ENCODE data around the gene TAF11L3. TPM values are rescaled to one million over a fixed set of nuclear protein-coding genes. Genes with fewer than 3 reads are reported as not detected.
"Not testable (repeated sequence)": the region's sequence is repeated elsewhere in the genome, so short reads cannot be mapped to it uniquely, and the experiment has no call there.

The TAF11L3 gene
- not detected for polyA plus RNA-seq (2012; ENCODE audit: insufficient read depth, insufficient read length)

GRCh38 chr5:17518067-17518466 is at the start of gene TAF11L3:
TAF11L3 (plus strand) TSS chr5:17518367.
- not testable (repeated sequence) for H3K4me3 ChIP-seq (ENCODE audit: low read length); DNase-seq (ENCODE audit: low read depth, low spot score)

DNA sequence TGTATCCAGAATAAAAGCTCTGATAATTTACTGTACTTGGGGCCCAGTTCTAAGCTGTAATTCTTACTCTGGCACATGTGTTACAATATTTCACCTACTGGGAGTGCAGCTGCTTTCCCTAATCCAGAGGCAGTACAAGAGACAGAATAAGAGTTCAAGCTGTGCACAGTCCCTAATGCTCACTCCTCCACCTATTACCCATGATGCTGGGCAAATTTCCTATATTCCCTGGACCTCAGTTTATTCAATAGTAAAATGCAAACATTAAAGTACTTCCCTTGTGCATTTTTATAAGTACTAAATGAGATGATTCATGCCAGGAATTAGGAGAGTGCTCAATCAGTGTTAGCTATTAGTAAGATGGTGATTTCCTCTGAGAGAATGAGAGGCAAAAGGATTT is 48.1 kb upstream of the TAF11L3 start:
- H3K4me3 ChIP-seq (ENCODE audit: low read length): no peak overlapping the region
- DNase-seq (ENCODE audit: low read depth, low spot score): no peak

GRCh38 chr5:17475064-17475463 is 43.1 kb upstream of the TAF11L3 start:
- not testable (repeated sequence) for H3K4me3 ChIP-seq (ENCODE audit: low read length); DNase-seq (ENCODE audit: low read depth, low spot score)

GRCh38 chr5:17477043-17477442 is 41.1 kb upstream of the TAF11L3 start:
- no peak for DNase-seq (ENCODE audit: low read depth, low spot score)

DNA sequence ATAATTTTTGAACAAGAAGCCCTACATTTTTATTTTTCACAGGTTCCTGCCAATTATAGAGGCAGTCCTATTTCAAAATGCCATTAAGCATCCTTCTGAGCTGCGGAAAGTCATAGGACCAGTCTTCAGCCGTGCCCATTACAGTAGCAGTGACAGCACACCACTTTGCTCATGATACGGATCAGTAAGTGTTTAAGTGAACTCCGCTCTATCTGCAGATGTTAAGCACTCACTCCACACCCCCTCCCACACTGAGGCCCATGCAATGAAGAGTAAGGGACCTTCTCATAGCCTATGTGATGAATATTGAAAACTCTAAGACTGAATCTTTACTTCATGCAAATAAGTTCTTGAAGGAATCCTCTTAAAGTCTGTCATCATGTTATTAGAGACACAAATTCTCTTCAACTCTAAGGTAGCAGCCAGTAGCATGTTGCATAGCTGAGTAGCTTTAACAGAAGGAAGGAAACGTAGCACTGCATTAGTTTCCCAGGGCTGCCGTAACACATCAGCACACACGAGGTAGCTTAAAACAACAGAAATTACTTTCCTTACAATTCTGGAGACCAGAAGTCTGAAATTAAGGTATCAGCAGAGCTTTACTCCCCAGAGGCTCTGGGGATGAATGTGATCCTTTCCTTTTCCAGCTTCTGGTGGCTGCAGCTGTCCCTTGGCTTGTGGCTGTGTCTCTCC is 40.4 kb upstream of the TAF11L3 start:
- DNase-seq (ENCODE audit: low read depth, low spot score): no peak
- no peak overlapping the region for H3K4me3 ChIP-seq (ENCODE audit: low read length)

More at GRCh38 chr5:17477043-17477442, 41.1 kb upstream of the TAF11L3 start:
- H3K4me3 ChIP-seq (ENCODE audit: low read length): no peak overlapping the region

DNA sequence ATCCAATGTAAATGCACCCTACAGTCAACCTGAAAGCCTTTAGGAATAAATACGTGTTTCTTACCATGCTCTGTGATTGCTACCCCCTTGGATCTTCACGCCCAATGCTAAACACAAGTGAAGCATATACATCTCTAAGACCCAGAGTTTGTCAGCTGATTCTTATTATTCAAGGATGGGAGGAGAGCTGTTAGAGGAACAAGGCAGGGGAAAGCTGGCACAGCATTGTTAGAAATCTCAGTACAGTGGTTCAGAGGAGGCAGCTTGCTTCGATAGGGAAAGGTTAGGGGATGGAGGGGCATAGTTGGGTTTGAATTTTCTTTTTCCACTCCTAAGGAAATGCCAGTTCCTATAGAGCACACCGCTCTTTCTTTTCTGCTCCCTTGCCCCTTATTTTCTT is 36.8 kb upstream of the TAF11L3 start:
- DNase-seq (ENCODE audit: low read depth, low spot score): no peak
- H3K4me3 ChIP-seq (ENCODE audit: low read length): no peak overlapping the region

GRCh38 chr5:17482790-17483189 is 35.4 kb upstream of the TAF11L3 start:
- no peak overlapping the region for H3K4me3 ChIP-seq (ENCODE audit: low read length)
- no peak for DNase-seq (ENCODE audit: low read depth, low spot score)

DNA sequence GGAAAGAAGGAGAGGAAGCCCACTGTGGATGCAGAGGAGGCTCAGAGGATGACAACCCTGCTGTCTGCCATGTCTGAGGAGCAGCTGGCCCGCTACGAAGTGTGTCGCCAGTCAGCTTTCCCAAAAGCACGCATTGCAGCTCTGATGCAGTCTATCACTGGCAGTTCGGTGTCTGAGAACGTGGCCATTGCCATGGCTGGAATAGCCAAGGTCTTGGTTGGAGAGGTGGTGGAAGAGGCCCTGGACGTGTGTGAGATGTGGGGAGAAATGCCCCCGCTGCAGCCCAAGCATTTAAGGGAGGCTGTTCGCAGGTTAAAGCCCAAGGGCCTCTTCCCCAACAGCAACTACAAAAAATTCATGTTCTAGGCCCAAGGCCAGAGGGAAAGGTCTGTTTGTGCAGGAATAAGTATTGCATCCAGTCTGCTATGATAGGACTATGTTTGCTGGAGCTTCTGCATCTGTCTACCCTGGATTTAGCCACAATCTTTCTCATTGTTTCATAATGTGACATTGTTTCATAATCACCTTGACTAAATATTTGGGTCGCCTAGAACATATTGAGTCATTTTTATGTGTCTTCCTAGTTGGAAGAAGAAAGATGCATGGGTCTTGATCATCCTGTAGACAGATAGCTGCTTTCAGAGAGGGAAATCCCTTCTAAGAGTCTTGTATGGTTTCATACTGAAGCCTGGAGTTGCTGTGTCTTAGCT is 31.5 kb upstream of the TAF11L3 start:
- not testable (repeated sequence) for H3K4me3 ChIP-seq (ENCODE audit: low read length); DNase-seq (ENCODE audit: low read depth, low spot score)

DNA sequence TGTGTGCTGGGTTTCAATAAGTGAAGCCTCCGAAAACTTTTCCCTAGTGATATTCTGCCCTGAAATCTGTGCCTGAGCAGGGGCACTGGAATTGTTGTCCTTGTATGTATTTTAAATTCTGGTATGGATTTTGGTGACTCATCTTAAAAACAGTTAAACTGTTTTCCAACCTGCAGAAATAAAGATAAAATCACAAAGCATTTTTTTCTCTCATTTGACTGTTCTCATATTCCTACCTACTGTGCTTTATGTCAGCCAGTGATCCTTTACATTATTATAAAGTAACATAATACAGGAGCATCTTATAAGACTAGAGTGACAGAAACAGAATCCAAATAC is 31.0 kb upstream of the TAF11L3 start:
- no peak overlapping the region for H3K4me3 ChIP-seq (ENCODE audit: low read length)
- no peak for DNase-seq (ENCODE audit: low read depth, low spot score)

DNA sequence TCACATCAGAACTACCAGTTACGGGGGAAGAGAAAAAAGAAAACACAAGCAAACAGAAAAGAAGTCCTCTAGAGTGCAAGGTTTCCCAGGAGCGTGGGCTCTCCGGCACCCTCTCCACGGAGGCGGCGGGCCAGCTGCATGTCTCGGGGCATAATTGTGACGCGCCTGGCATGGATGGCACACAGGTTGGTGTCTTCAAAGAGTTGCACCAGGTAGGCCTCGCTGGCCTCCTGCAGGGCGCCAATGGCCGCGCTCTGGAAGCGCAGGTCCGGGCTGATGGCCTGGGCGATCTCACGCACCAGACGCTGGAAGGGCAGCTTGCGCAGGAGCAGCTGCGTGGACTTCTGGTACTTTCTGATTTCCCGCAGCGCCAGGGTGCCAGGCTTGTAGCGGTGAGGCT is 26.9 kb upstream of the TAF11L3 start:
- H3K4me3 ChIP-seq (ENCODE audit: low read length); DNase-seq (ENCODE audit: low read depth, low spot score): not testable (repeated sequence)

DNA sequence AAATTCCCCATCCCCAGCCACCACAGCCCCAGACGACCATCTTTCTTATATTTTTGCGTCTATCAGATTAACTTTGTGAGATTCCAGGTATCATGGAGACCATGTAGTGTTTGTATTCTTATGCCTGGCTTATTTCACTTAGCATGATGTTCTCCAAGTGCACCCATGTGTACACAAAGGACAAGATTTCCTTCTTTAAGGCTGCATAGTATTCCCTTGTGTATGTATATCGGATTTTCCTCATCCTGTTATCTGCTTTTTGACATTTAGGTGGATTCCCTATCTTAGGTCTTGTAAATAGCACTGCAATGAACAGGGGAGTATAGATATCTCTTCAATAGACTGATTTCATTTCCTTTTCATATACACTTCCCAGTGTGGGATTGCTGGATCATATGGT is 25.4 kb upstream of the TAF11L3 start:
- no peak for DNase-seq (ENCODE audit: low read depth, low spot score)
- no peak overlapping the region for H3K4me3 ChIP-seq (ENCODE audit: low read length)

DNA sequence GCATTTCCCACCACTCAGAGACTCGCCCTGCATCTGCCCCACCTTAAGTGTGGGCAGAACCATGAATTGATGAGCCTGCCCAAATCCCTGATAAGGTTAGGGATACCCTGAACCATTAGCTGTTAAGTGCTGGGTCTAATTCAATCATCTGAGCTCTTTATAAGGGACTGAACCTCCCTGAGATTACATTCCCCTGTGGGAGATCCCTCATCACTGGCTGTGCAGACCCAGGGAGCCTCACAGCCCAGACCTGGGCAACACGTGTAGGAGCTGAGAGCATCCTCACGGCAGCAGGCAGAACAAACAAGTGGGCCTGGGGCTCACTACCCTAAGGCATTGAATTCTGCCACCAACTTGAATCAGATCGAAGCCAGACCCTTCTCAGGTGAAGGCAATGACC is 20.7 kb upstream of the TAF11L3 start:
- no peak for DNase-seq (ENCODE audit: low read depth, low spot score)
- no peak overlapping the region for H3K4me3 ChIP-seq (ENCODE audit: low read length)

DNA sequence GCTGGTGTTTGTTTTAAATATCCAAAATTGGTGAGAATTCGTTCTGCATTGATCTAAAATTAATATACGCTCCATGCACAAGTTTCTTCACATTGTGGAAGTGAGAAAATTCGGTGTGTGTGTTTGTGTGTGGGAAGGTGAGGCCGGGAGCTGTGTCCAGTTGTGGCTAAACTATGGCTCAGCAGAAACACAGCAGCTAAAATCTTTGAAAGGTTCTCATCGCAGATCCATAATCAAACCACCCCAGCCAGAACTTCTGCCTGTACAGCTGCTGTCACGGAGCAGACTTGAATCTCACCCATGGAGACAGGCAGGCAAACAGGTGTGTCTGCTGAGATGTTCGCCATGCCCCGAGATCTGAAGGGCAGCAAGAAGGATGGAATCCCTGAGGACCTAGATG is 20.2 kb upstream of the TAF11L3 start, which contains the start of gene TAF11L2:
TAF11L2 (plus strand) TSS at position 301 of the 400 bp plus-strand sequence.
- H3K4me3 ChIP-seq (ENCODE audit: low read length); DNase-seq (ENCODE audit: low read depth, low spot score): not testable (repeated sequence)

GRCh38 chr5:17511775-17512325 is 6.3 kb upstream of the TAF11L3 start:
- DNase-seq (ENCODE audit: low read depth, low spot score): no peak
- H3K4me3 ChIP-seq (ENCODE audit: low read length): no peak overlapping the region

GRCh38 chr5:17517526-17517925 is 641 bp upstream of the TAF11L3 start:
- not testable (repeated sequence) for DNase-seq (ENCODE audit: low read depth, low spot score); H3K4me3 ChIP-seq (ENCODE audit: low read length)

GRCh38 chr5:17519508-17519907 is 1.3 kb downstream of the TAF11L3 start:
- not testable (repeated sequence) for DNase-seq (ENCODE audit: low read depth, low spot score)

DNA sequence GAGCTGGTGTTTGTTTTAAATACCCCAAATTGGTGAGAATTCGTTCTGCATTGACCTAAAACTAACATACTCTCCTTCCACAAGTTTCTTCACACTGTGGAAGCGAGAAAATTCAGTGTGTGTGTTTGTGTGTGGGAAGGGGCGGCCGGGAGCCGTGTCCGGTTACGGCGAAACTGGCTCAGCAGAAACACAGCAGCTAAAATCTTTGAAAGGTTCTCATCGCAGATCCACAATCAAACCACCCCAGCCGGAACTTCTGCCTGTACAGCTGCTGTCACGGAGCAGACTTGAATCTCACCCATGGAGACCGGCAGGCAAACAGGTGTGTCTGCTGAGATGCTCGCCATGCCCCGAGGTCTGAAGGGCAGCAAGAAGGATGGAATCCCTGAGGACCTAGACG is 3.3 kb downstream of the TAF11L3 start, which contains the start of gene TAF11L4:
TAF11L4 (plus strand) TSS at position 301 of the 400 bp plus-strand sequence.
- H3K4me3 ChIP-seq (ENCODE audit: low read length); DNase-seq (ENCODE audit: low read depth, low spot score): not testable (repeated sequence)

More at GRCh38 chr5:17519508-17519907, 1.3 kb downstream of the TAF11L3 start:
- H3K4me3 ChIP-seq (ENCODE audit: low read length): not testable (repeated sequence)

DNA sequence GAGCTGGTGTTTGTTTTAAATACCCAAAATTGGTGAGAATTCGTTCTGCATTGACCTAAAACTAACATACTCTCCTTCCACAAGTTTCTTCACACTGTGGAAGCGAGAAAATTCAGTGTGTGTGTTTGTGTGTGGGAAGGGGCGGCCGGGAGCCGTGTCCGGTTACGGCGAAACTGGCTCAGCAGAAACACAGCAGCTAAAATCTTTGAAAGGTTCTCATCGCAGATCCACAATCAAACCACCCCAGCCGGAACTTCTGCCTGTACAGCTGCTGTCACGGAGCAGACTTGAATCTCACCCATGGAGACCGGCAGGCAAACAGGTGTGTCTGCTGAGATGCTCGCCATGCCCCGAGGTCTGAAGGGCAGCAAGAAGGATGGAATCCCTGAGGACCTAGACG is 6.8 kb downstream of the TAF11L3 start, which contains the start of gene TAF11L5:
TAF11L5 (plus strand) TSS at position 301 of the 400 bp plus-strand sequence.
- DNase-seq (ENCODE audit: low read depth, low spot score); H3K4me3 ChIP-seq (ENCODE audit: low read length): not testable (repeated sequence)

- H3K4me3 ChIP-seq (ENCODE audit: low read length): not testable (repeated sequence)
- DNase-seq (ENCODE audit: low read depth, low spot score): peak; percentile 5
Measured at GRCh38 chr5:17526504-17526903, 8.3 kb downstream of the TAF11L3 start.

DNA sequence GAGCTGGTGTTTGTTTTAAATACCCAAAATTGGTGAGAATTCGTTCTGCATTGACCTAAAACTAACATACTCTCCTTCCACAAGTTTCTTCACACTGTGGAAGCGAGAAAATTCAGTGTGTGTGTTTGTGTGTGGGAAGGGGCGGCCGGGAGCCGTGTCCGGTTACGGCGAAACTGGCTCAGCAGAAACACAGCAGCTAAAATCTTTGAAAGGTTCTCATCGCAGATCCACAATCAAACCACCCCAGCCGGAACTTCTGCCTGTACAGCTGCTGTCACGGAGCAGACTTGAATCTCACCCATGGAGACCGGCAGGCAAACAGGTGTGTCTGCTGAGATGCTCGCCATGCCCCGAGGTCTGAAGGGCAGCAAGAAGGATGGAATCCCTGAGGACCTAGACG is 10.2 kb downstream of the TAF11L3 start, which contains the start of gene TAF11L6:
TAF11L6 (plus strand) TSS at position 301 of the 400 bp plus-strand sequence.
- not testable (repeated sequence) for DNase-seq (ENCODE audit: low read depth, low spot score); H3K4me3 ChIP-seq (ENCODE audit: low read length)
